ENCODE results near the gene TRAM2.

Gene TRAM2

GRCh38 chr6:52529311-52529710, 47.5 kb downstream of the TRAM2 start:
- TF ChIP-seq RAD21 (IDR thresholded peaks at IDR 0.05; ENCODE audit: low read depth): no peak
- TF ChIP-seq FOXM1 (IDR thresholded peaks at IDR 0.05; ENCODE audit: borderline replicate concordance, low read depth): no peak
- no peak for TF ChIP-seq REST (IDR thresholded peaks at IDR 0.05; ENCODE audit: low read depth)
- no peak for TF ChIP-seq MAX (IDR thresholded peaks at IDR 0.05)
- TF ChIP-seq, protein P1, sequence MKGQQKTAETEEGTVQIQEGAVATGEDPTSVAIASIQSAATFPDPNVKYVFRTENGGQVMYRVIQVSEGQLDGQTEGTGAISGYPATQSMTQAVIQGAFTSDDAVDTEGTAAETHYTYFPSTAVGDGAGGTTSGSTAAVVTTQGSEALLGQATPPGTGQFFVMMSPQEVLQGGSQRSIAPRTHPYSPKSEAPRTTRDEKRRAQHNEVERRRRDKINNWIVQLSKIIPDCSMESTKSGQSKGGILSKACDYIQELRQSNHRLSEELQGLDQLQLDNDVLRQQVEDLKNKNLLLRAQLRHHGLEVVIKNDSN (IDR thresholded peaks at IDR 0.05): no peak
- TF ChIP-seq NFIC (IDR thresholded peaks at IDR 0.05): no peak
- no peak for TF ChIP-seq YY1 (IDR thresholded peaks at IDR 0.05; ENCODE audit: low read depth)
- TF ChIP-seq TCF12 (IDR thresholded peaks at IDR 0.05; ENCODE audit: low read depth): no peak
- TF ChIP-seq TAF1 (IDR thresholded peaks at IDR 0.05; ENCODE audit: low read depth): no peak

DNA sequence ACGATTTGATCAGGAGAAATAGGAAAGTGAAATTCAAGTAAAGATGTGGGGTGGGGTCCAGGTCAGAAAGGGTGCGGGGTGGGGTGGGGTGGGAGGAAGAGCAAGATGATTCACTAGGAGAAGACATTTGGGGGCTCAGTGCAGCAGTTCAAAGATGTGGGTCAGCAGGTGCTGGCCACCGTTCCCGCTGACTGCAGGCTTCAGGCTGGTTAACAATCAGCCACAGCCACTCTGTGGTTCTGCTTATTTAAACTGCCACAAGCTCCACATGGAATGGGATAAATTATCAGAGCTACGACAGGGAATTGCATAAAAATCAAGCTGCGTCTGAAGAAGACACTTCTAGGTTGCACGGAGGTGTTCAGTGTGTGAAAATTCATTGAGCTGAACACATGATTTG, 49.4 kb downstream of the TRAM2 start:
- TF ChIP-seq TCF12 (IDR thresholded peaks at IDR 0.05; ENCODE audit: low read depth): no peak
- no peak for TF ChIP-seq NFIC (IDR thresholded peaks at IDR 0.05)
- no peak for TF ChIP-seq EGR1 (IDR thresholded peaks at IDR 0.05)
- TF ChIP-seq, protein P1 (IDR thresholded peaks at IDR 0.05): no peak
- no peak for TF ChIP-seq RAD21 (IDR thresholded peaks at IDR 0.05; ENCODE audit: low read depth)
- no peak for TF ChIP-seq TEAD4 (IDR thresholded peaks at IDR 0.05)
- no peak for TF ChIP-seq CREB1 (IDR thresholded peaks at IDR 0.05; ENCODE audit: low read depth)
- no peak for TF ChIP-seq MAX (IDR thresholded peaks at IDR 0.05)

DNA sequence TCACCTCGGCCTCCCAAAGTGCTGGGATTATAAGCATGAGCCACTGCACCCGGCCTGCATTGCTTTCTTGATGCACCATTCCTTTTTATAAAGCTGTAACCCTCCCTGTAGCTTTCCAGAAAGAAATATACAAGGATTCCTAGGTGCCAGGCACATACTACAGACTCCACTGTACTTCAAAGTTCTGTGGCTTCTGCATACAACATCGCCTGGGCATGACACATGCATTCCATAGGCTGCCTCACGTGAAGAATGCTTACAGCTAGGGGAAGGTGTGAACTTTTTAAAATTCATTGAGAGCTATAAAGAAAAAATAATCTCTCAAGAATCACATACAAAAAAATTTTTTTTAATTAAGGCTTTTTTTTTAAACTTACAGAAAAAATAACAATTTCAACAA, 50.2 kb downstream of the TRAM2 start:
- no peak for TF ChIP-seq MAX (IDR thresholded peaks at IDR 0.05)
- TF ChIP-seq EP300 (IDR thresholded peaks at IDR 0.05; ENCODE audit: borderline replicate concordance): no peak
- no peak for TF ChIP-seq TCF12 (IDR thresholded peaks at IDR 0.05; ENCODE audit: low read depth)
- TF ChIP-seq CEBPB (IDR thresholded peaks at IDR 0.05): no peak
- TF ChIP-seq FOXM1 (IDR thresholded peaks at IDR 0.05; ENCODE audit: borderline replicate concordance, low read depth): no peak
- no peak for TF ChIP-seq TAF1 (IDR thresholded peaks at IDR 0.05; ENCODE audit: low read depth)
- no peak for TF ChIP-seq REST (IDR thresholded peaks at IDR 0.05; ENCODE audit: low read depth)
- TF ChIP-seq YY1 (IDR thresholded peaks at IDR 0.05; ENCODE audit: low read depth): no peak
- no peak for TF ChIP-seq TEAD4 (IDR thresholded peaks at IDR 0.05)

- TF ChIP-seq EGR1 (IDR thresholded peaks at IDR 0.05) (no peak), RAD21 (IDR thresholded peaks at IDR 0.05; ENCODE audit: low read depth) (no peak), ZBTB7A (IDR thresholded peaks at IDR 0.05; ENCODE audit: low read depth) (no peak), TAF1 (IDR thresholded peaks at IDR 0.05; ENCODE audit: low read depth) (no peak), CREB1 (IDR thresholded peaks at IDR 0.05; ENCODE audit: low read depth) (no peak), TEAD4 (IDR thresholded peaks at IDR 0.05) (no peak), CEBPB (IDR thresholded peaks at IDR 0.05) (no peak), EP300 (IDR thresholded peaks at IDR 0.05; ENCODE audit: borderline replicate concordance) (no peak), NFIC (IDR thresholded peaks at IDR 0.05) (no peak), TCF12 (IDR thresholded peaks at IDR 0.05; ENCODE audit: low read depth) (no peak), MAX (IDR thresholded peaks at IDR 0.05) (no peak), FOXM1 (IDR thresholded peaks at IDR 0.05; ENCODE audit: borderline replicate concordance, low read depth) (no peak), REST (IDR thresholded peaks at IDR 0.05; ENCODE audit: low read depth) (no peak), YY1 (IDR thresholded peaks at IDR 0.05; ENCODE audit: low read depth) (no peak)
- TF ChIP-seq, protein P1 (IDR thresholded peaks at IDR 0.05): no peak
Observed at GRCh38 chr6:52524918-52525317, 51.9 kb downstream of the TRAM2 start.

All from Ishikawa (cell line).